Right cardiac atrium (tissue), 5 donors: ENCODE measurements around the gene CSMD2. TPM values are rescaled to one million over a fixed set of nuclear protein-coding genes. Genes with fewer than 3 reads are reported as not detected.

Source experiments
- ATAC-seq, 2 donors: fragments of 200-7000 bp; cut with Tn5 transposase; one replicate each; pipeline versions ENCODE4 v1.8.0 to v1.9.1; 2020; ENCODE audit warnings: moderate library complexity in 2 of 2, mild to moderate bottlenecking in 1 of 2
- DNase-seq, 3 donors: peaks; one replicate each; pipeline ENCODE4 v3.0.0-alpha.2; 2020
- H3K27ac ChIP-seq: one replicate; pipeline ENCODE4 v1.5.1; 2013; ENCODE audit warnings: mild to moderate bottlenecking, low read length, control low read depth, moderate library complexity
- H3K27me3 ChIP-seq: one replicate; pipeline ENCODE4 v1.6.1; 2013; ENCODE audit not compliant: control insufficient read depth, insufficient read depth
- H3K4me1 ChIP-seq: one replicate; pipeline ENCODE4 v1.6.1; 2013; ENCODE audit warnings: low read length; ENCODE audit not compliant: control insufficient read depth, insufficient read depth
- H3K4me3 ChIP-seq: one replicate; pipeline ENCODE4 v1.5.1; 2013; ENCODE audit warnings: low read length, control low read depth
- H3K9me3 ChIP-seq: one replicate; pipeline ENCODE4 v1.6.1; 2013; ENCODE audit warnings: low read length; ENCODE audit not compliant: control insufficient read depth
- WGBS: extraction: QIAGEN DNeasy Blood & Tissue Kit; methylation state at CpG from one replicate; pipeline ENCODE4 v1.1.7; 2013; 5-methylcytosine and 5-hydroxymethylcytosine counted together
- intact Hi-C, 4 donors: fragments of 100-400 bp; cut with DNase I; formaldehyde crosslinking; loops; one replicate each; pipeline versions ENCODE4 v1.11.0 to v1.14.0; 2022 to 2023
- polyA plus RNA-seq: library from polyadenylated mRNA; stranded (reverse); fragments of 200-250 nt; gene quantifications from one replicate; pipeline ENCODE4 v1.2.3, GENCODE V29; 2013
- total RNA-seq, 4 donors: library from RNA; stranded (reverse); fragmentation: NEBNext Ultra II Directional; extraction: Animal tissue kit (Norgen Biotek cat#: 25700); gene quantifications; one replicate each; pipeline ENCODE4 v1.2.1, GENCODE V29; 2021
- donor health status: healthy with polysubstance abuse.
- donor health status: DM: no; HTN: yes; CAD: no.
- donor health status: DM: no; HTN: no; CAD: no.
- donor health status: DM: no; HTN: yes; CAD: no; lungs with severe emphysema.
- donor health status: DM: yes; HTN: yes; CAD: no.

Gene CSMD2
- total and polyA plus RNA-seq, 5 donors: 0.11 to 0.59 (median 0.38) TPM

- no peaks in the 10 kb centered on the region for H3K4me1 ChIP-seq
- intact Hi-C loops: no loop called here
- no peaks in the 10 kb centered on the region for H3K27me3 ChIP-seq
- H3K4me3 ChIP-seq: no peak overlapping the region
- 46% methylated on average over 2 of the region's 2 CpGs for WGBS
- DNase-seq: no peak
- ATAC-seq: no peak
- H3K9me3 ChIP-seq: no peaks in the 10 kb centered on the region
- H3K27ac ChIP-seq: no peak overlapping the region
These were observed 396.2 kb downstream of the CSMD2 start for GRCh38 chr1:33768821-33769220.

- DNase-seq (no peak), ATAC-seq (no peak)
- H3K9me3 ChIP-seq: no peaks in the 10 kb centered on the region
- H3K4me3 ChIP-seq: no peak overlapping the region
- WGBS: 33% methylated on average over 2 of the region's 2 CpGs
- intact Hi-C loops: no loop called here
- no peaks in the 10 kb centered on the region for H3K27me3 ChIP-seq
- H3K4me1 ChIP-seq: no peaks in the 10 kb centered on the region
- no peak overlapping the region for H3K27ac ChIP-seq
These were observed 396.9 kb downstream of the CSMD2 start for GRCh38 chr1:33768106-33768505.

- WGBS: 78% methylated on average over 4 of the region's 4 CpGs
- H3K27ac ChIP-seq: no peak overlapping the region
These were observed 400.9 kb downstream of the CSMD2 start for GRCh38 chr1:33764149-33764548.

GRCh38 chr1:33763406-33763805, 401.6 kb downstream of the CSMD2 start:
- H3K4me3 ChIP-seq: no peak overlapping the region
- DNase-seq: no peak
- H3K4me1 ChIP-seq: peaks cover 2% of the 10 kb centered on the region
- 57% methylated on average over 3 of the region's 3 CpGs for WGBS
- no peaks in the 10 kb centered on the region for H3K9me3 ChIP-seq
- H3K27me3 ChIP-seq: no peaks in the 10 kb centered on the region
- ATAC-seq: peak in 1 of 2 donors; percentile 26
- intact Hi-C loops: no loop called here
- H3K27ac ChIP-seq: no peak overlapping the region

More at GRCh38 chr1:33764149-33764548, 400.9 kb downstream of the CSMD2 start:
- Histone ChIP-seq H3K4me3 (no peak overlapping the region), H3K27me3 (no peaks in the 10 kb centered on the region), H3K9me3 (no peaks in the 10 kb centered on the region), H3K4me1 (no peaks in the 10 kb centered on the region)
- DNase-seq (no peak), ATAC-seq (no peak)
- intact Hi-C loops: no loop called here

- 50% methylated on average over 2 of the region's 2 CpGs for WGBS
- ATAC-seq (peak in 1 of 2 donors; percentile 44), DNase-seq (no peak)
- Histone ChIP-seq H3K9me3 (no peaks in the 10 kb centered on the region), H3K4me3 (no peak overlapping the region), H3K4me1 (peaks cover 2% of the 10 kb centered on the region), H3K27ac (no peak overlapping the region), H3K27me3 (no peaks in the 10 kb centered on the region)
- intact Hi-C loops: no loop called here
These were observed 402.1 kb downstream of the CSMD2 start for GRCh38 chr1:33762962-33763361.

GRCh38 chr1:33762109-33762830, 402.8 kb downstream of the CSMD2 start:
- 62% methylated on average over 1 of the region's 1 CpG for WGBS
- H3K27ac ChIP-seq: peak overlapping the region; percentile 66
- DNase-seq: peak; percentile 37 to 80 (median 72)

GRCh38 chr1:33758698-33759097, 406.3 kb downstream of the CSMD2 start:
- peak; percentile 84 to 88 for ATAC-seq
- H3K27ac ChIP-seq: peak overlapping the region; percentile 21
- 21% methylated on average over 5 of the region's 5 CpGs for WGBS

More at GRCh38 chr1:33762109-33762830, 402.8 kb downstream of the CSMD2 start:
- H3K4me1 ChIP-seq: peaks cover 2% of the 10 kb centered on the region
- no peaks in the 10 kb centered on the region for H3K9me3 ChIP-seq
- ATAC-seq: peak; percentile 52 to 78
- intact Hi-C loops: no loop called here
- no peaks in the 10 kb centered on the region for H3K27me3 ChIP-seq
- no peak overlapping the region for H3K4me3 ChIP-seq

GRCh38 chr1:33753087-33753856, 411.8 kb downstream of the CSMD2 start:
- ATAC-seq (no peak), DNase-seq (no peak)
- no peaks in the 10 kb centered on the region for H3K4me1 ChIP-seq
- H3K9me3 ChIP-seq: peaks cover 4% of the 10 kb centered on the region
- no peak overlapping the region for H3K4me3 ChIP-seq
- 77% methylated on average over 5 of the region's 5 CpGs for WGBS
- H3K27me3 ChIP-seq: no peaks in the 10 kb centered on the region
- intact Hi-C loops: no loop called here
- H3K27ac ChIP-seq: no peak overlapping the region

More at GRCh38 chr1:33758698-33759097, 406.3 kb downstream of the CSMD2 start:
- Histone ChIP-seq H3K27me3 (no peaks in the 10 kb centered on the region), H3K9me3 (no peaks in the 10 kb centered on the region), H3K4me3 (no peak overlapping the region), H3K4me1 (peaks cover 2% of the 10 kb centered on the region)
- intact Hi-C loops: no loop called here
- peak in 2 of 3 donors; percentile 47 to 73 for DNase-seq

GRCh38 chr1:33745942-33746341, 419.1 kb downstream of the CSMD2 start:
- Histone ChIP-seq H3K9me3 (no peaks in the 10 kb centered on the region), H3K4me1 (no peaks in the 10 kb centered on the region), H3K27ac (no peak overlapping the region), H3K4me3 (no peak overlapping the region), H3K27me3 (no peaks in the 10 kb centered on the region)
- ATAC-seq (no peak), DNase-seq (no peak)
- intact Hi-C loops: no loop called here
- 78% methylated on average over 4 of the region's 4 CpGs for WGBS

GRCh38 chr1:33743221-33743998, 421.6 kb downstream of the CSMD2 start:
- DNase-seq (no peak), ATAC-seq (no peak)
- H3K27ac ChIP-seq: no peak overlapping the region
- intact Hi-C loops: no loop called here
- H3K4me3 ChIP-seq: no peak overlapping the region
- H3K4me1 ChIP-seq: no peaks in the 10 kb centered on the region
- 86% methylated on average over 13 of the region's 13 CpGs for WGBS
- H3K9me3 ChIP-seq: no peaks in the 10 kb centered on the region
- H3K27me3 ChIP-seq: no peaks in the 10 kb centered on the region

- DNase-seq: no peak
- no peaks in the 10 kb centered on the region for H3K9me3 ChIP-seq
- H3K27me3 ChIP-seq: no peaks in the 10 kb centered on the region
- H3K4me3 ChIP-seq: no peak overlapping the region
- no peak for ATAC-seq
- no peak overlapping the region for H3K27ac ChIP-seq
- intact Hi-C loops: no loop called here
- no peaks in the 10 kb centered on the region for H3K4me1 ChIP-seq
- WGBS: 91% methylated on average over 3 of the region's 3 CpGs
These were observed 422.4 kb downstream of the CSMD2 start for GRCh38 chr1:33742663-33743062.
